ENCODE results near the gene ID2.

GRCh38 chr2:8669157-8669817 is 12.6 kb upstream of the ID2 start:
- TF ChIP-seq ZNF75D (CRISPR knock-in tag; IDR thresholded peaks at IDR 0.05; ENCODE audit: borderline replicate concordance) (no peak), GTF2F1 (IDR thresholded peaks at IDR 0.05; ENCODE audit: low read length) (no peak), MEIS1 (CRISPR knock-in tag; IDR thresholded peaks at IDR 0.05; ENCODE audit: borderline replicate concordance) (no peak), CBX2 (IDR thresholded peaks at IDR 0.05; ENCODE audit: low read depth, low read length) (no peak), CBX2 (CRISPR knock-in tag; IDR thresholded peaks at IDR 0.05; ENCODE audit: low read depth) (no peak), FOXK2 (IDR thresholded peaks at IDR 0.05) (no peak), E2F1 (CRISPR knock-in tag; IDR thresholded peaks at IDR 0.05) (no peak)

Data from HepG2 (cell line).